Heart right ventricle (tissue), 16 donors: ENCODE measurements around the gene TENM4. TPM values are rescaled to one million over a fixed set of nuclear protein-coding genes. Genes with fewer than 3 reads are reported as not detected.

ENCODE experiments used
- ATAC-seq, 8 donors: fragments of 200-7000 bp; cut with Tn5 transposase; one replicate each; pipeline ENCODE4 v1.9.1; 2020; ENCODE audit warnings: mild to moderate bottlenecking in 8 of 8, moderate library complexity in 8 of 8, moderate number of reproducible peaks in 1 of 8
- DNase-seq, 2 donors: peaks; one replicate each; pipeline ENCODE4 v3.0.0-alpha.2; 2020
- H3K27ac ChIP-seq, 10 donors: fragments of 200-600 bp; sonication (generic) in 2 of 10; one replicate each; pipeline versions ENCODE4 v1.5.0 to v1.8.0; 2020 to 2022; ENCODE audit warnings: mild to moderate bottlenecking in 3 of 10
- H3K27me3 ChIP-seq, 7 donors: fragments of 200-600 bp; one replicate each; pipeline ENCODE4 v1.8.0; 2021 to 2022; ENCODE audit warnings: mild to moderate bottlenecking in 2 of 7
- H3K36me3 ChIP-seq, 9 donors: fragments of 200-600 bp; sonication (generic) in 1 of 9; one replicate each; pipeline versions ENCODE4 v1.5.0 to v1.8.0; 2020 to 2022; ENCODE audit warnings: mild to moderate bottlenecking in 2 of 9
- H3K4me1 ChIP-seq, 9 donors: fragments of 200-600 bp; sonication (generic) in 1 of 9; one replicate each; pipeline versions ENCODE4 v1.5.0 to v1.8.0; 2020 to 2022; ENCODE audit warnings: mild to moderate bottlenecking in 4 of 9
- H3K4me3 ChIP-seq, 10 donors: fragments of 200-600 bp; sonication (generic) in 2 of 10; one replicate each; pipeline versions ENCODE4 v1.5.0 to v1.8.0; 2020 to 2022; ENCODE audit warnings: mild to moderate bottlenecking in 7 of 10, moderate library complexity in 2 of 10
- H3K9me3 ChIP-seq, 11 donors: fragments of 200-600 bp in 10 of 11; sonication (generic) in 2 of 11; one replicate each; pipeline versions ENCODE4 v1.5.0 to v1.8.0; 2013 to 2022; ENCODE audit warnings: mild to moderate bottlenecking in 2 of 11, control low read depth in 1 of 11, moderate library complexity in 1 of 11
- WGBS, 2 donors: extraction: QIAGEN DNeasy Blood & Tissue Kit; methylation state at CpG; one replicate each; pipeline ENCODE4 v1.1.7; 2013; ENCODE audit warnings: inconsistent platforms in 1 of 2; 5-methylcytosine and 5-hydroxymethylcytosine counted together
- intact Hi-C, 10 donors: fragments of 100-400 bp; cut with DNase I; formaldehyde crosslinking; loops; one replicate each; pipeline versions ENCODE4 v1.11.1 to v1.14.2; 2022
- polyA plus RNA-seq, 2 donors: library from polyadenylated mRNA; stranded (reverse); fragments of 200-250 nt; gene quantifications; one replicate each; pipeline ENCODE4 v1.2.3, GENCODE V29; 2013
- total RNA-seq, 10 donors: library from RNA; stranded (reverse); fragmentation: NEBNext Ultra II Directional in 3 of 10; extraction: Animal tissue kit (Norgen Biotek cat#: 25700) in 3 of 10; gene quantifications; one replicate each; pipeline versions ENCODE4 v1.2.1 to v1.2.4, GENCODE V29; 2021 to 2023
- TF ChIP-seq, protein P1 (sequence below), 9 donors: fragments of 200-600 bp; sonication (generic) in 2 of 9; IDR thresholded peaks; one replicate each; pipeline versions ENCODE4 v1.5.0 to v1.8.0; 2021 to 2022; ENCODE audit warnings: antibody characterized with exemption in 9 of 9, mild to moderate bottlenecking in 5 of 9, moderate library complexity in 1 of 9
- donor health status: Arrhythmogenic right ventricular cardiomyopathy.
- donor health status: ischemic (EF 13 %, LVEDD 7.1; RV severe dilation, severe dysfunction).
- donor health status: healthy with polysubstance abuse.
- donor health status: DM: no; HTN: yes; CAD: no.
- donor health status: DM: no; HTN: no; CAD: no.
- donor health status: ischemic (EF 25% LVEDD 6.9; RV normal size, moderate dysfunction).
- donor health status: ischemic (EF 25% LVEDD 5.7; RV mildly dilated, moderate dysfunction).
- donor health status: healthy.
- donor health status: DM: yes; HTN: yes; CAD: no.
- donor health status: Ischemic cardiomyopathy.
- donor health status: ischemic (EF 35%, LVEDD 5.7; RV mildly dilated, moderate dysfunction).
- donor health status: nonischemic (EF 11% LVEDD 7.7; RV severe dilation, severe dysfunction).
- donor health status: DM: yes; HTN: yes; CAD: no.
- donor health status: PGD.
- donor health status: ischemic (EF 29% LVEDD 5.4; RV normal size, mild dysfunction).
- donor health status: nonischemic (EF 23%, LVEDD 6.1; RV moderate dilation, normal function).

The TENM4 gene
- total and polyA plus RNA-seq, 12 donors: 0.10 to 3.6 (median 0.91) TPM

DNA sequence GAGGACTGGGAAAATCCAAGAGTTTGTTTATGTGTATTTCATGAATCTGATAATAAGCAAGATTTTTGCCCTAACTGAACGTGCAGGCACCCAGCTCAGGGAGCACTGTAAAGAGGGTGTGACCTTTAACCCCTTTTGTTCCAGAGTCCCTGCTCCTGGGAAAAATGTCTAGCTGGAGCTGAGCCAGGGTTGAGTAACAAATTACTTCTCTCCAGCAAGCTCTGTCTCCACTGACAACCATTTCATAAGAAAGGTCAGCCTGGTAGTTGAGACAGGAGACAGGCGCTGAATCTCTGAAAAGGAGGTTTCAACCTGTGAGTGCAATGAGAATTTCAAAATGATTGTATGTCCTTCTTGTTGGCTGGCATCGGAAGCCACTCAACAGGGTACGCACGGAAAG is 709.8 kb downstream of the TENM4 start:
- TF ChIP-seq, protein P1, sequence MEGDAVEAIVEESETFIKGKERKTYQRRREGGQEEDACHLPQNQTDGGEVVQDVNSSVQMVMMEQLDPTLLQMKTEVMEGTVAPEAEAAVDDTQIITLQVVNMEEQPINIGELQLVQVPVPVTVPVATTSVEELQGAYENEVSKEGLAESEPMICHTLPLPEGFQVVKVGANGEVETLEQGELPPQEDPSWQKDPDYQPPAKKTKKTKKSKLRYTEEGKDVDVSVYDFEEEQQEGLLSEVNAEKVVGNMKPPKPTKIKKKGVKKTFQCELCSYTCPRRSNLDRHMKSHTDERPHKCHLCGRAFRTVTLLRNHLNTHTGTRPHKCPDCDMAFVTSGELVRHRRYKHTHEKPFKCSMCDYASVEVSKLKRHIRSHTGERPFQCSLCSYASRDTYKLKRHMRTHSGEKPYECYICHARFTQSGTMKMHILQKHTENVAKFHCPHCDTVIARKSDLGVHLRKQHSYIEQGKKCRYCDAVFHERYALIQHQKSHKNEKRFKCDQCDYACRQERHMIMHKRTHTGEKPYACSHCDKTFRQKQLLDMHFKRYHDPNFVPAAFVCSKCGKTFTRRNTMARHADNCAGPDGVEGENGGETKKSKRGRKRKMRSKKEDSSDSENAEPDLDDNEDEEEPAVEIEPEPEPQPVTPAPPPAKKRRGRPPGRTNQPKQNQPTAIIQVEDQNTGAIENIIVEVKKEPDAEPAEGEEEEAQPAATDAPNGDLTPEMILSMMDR (IDR thresholded peaks at IDR 0.05): no peak
- ATAC-seq (no peak), DNase-seq (no peak)
- Histone ChIP-seq H3K27me3 (no peaks in the 10 kb centered on the region), H3K36me3 (no peaks in the 10 kb centered on the region), H3K4me3 (no peak overlapping the region), H3K4me1 (peaks cover 0 to 6% (median 0%) of the 10 kb centered on the region in 9 donors), H3K9me3 (no peaks in the 10 kb centered on the region), H3K27ac (no peak overlapping the region)
- WGBS, 2 donors: 83 to 88% methylated on average over 5 of the region's 5 CpGs
- intact Hi-C loops: no loop called here

DNA sequence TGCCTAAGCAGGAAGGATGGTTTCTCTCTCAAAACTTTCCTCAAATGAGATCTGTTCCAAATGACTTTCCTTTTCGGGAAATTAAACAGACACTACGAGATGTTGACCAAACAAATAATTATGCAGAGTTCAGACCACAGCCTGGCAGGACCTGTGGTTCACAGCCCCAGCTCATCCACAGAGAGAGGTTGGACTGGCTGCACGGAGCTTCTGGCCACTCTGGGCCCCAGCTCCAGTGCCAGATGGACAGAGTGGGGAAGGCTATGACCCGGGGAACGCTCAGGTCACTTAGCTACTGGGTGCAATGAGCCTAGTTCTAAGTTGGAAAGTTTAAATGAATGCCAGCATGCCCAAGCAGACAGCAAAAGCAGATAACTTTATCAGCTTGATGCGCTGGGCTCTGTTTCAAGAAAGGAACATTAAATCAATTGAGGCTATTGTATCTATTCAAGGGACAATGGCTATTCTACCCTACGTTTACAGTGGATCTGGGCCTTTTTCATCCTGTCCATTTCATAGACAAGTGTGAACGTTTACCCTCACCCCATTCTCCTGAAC is 710.5 kb downstream of the TENM4 start:
- DNase-seq: no peak
- intact Hi-C loops: no loop called here
- Histone ChIP-seq H3K27me3 (no peaks in the 10 kb centered on the region), H3K9me3 (no peaks in the 10 kb centered on the region), H3K36me3 (no peaks in the 10 kb centered on the region), H3K4me1 (peaks cover 0 to 6% (median 0%) of the 10 kb centered on the region in 9 donors), H3K4me3 (no peak overlapping the region), H3K27ac (no peak overlapping the region)
- TF ChIP-seq, protein P1 (IDR thresholded peaks at IDR 0.05): no peak
- WGBS, 2 donors: 74% methylated on average over 8 of the region's 8 CpGs
- no peak for ATAC-seq

DNA sequence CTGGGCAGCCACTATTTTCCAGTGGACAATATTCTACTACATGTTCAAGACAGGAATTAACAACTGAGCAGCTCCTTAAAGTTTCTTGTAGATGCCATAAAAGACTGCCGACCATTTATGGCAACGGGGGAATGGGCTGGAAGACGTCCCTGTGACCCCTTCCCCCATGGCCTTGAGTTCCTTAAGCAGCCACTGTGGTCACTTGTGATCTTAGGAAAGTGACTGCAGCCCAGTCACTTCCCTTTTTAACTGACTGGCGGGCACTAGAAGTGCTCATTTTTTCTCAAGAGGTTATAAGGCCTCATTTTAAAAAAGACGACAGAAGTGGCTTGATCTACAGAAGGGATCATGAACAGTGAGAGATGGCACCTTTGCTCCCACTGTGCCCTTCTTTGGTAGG is 713.0 kb downstream of the TENM4 start:
- Histone ChIP-seq H3K27me3 (peaks cover 0 to 4% (median 0%) of the 10 kb centered on the region in 7 donors), H3K4me3 (no peak overlapping the region), H3K9me3 (no peaks in the 10 kb centered on the region), H3K4me1 (peaks cover 0 to 6% (median 0%) of the 10 kb centered on the region in 9 donors), H3K36me3 (no peaks in the 10 kb centered on the region), H3K27ac (no peak overlapping the region)
- intact Hi-C loops: no loop called here
- DNase-seq (no peak), ATAC-seq (no peak)
- TF ChIP-seq, protein P1 (IDR thresholded peaks at IDR 0.05): no peak
- 75% methylated on average over 5 of the region's 5 CpGs for WGBS, 2 donors

DNA sequence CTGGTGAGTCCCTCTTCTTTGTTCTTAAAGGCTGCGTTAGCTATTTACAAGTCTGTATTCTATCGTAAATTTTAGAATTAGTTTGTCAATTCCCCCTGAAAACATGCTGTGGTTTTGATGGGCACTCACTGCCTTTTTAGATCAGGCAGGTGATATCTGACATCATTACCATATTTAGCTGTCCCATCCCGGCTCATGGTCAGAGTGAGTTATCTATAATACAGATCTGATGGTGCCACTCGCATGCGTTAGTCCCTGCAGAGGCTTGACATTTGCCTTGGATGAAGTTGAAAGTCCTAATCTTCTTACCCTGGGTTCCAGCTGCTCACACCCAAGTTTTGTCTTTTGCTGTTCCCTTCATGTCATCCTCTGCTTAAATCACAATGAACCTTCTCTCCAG is 715.6 kb downstream of the TENM4 start:
- TF ChIP-seq, protein P1 (IDR thresholded peaks at IDR 0.05): no peak
- intact Hi-C loops: no loop called here
- ATAC-seq: no peak
- H3K27ac ChIP-seq: no peak overlapping the region
- no peaks in the 10 kb centered on the region for H3K9me3 ChIP-seq
- 88 to 89% methylated on average over 5 of the region's 5 CpGs for WGBS, 2 donors
- peaks cover 0 to 4% (median 0%) of the 10 kb centered on the region in 7 donors for H3K27me3 ChIP-seq
- H3K4me3 ChIP-seq: no peak overlapping the region
- no peaks in the 10 kb centered on the region for H3K36me3 ChIP-seq
- no peak for DNase-seq
- peaks cover 0 to 6% (median 0%) of the 10 kb centered on the region in 9 donors for H3K4me1 ChIP-seq
